ENCODE results near the gene HOXC6. TPM values are rescaled to one million over a fixed set of nuclear protein-coding genes. Genes with fewer than 3 reads are reported as not detected.

HOXC6 gene
- total and polyA plus RNA-seq, 2 of the 8 experiments (the other 6 are each of a cell fraction or from before 2014, with no cell fraction given), result not detected

GRCh38 chr12:54053003-54053750, 24.9 kb downstream of the HOXC6 start (continued):
- TF ChIP-seq EZH2 (IDR thresholded peaks at IDR 0.05; ENCODE audit: low read depth, low read length, severe bottlenecking), result peak; percentile 35
- TF ChIP-seq HDAC2 (IDR thresholded peaks at IDR 0.05; ENCODE audit: borderline replicate concordance in 1 of 2, low read depth in 2 of 2, low read length in 2 of 2), result no peak
- TF ChIP-seq CREB1 (IDR thresholded peaks at IDR 0.05), result peak; percentile 66; the same call in 1 of the 2 replicates
- TF ChIP-seq JUND (IDR thresholded peaks at IDR 0.05; ENCODE audit: low read length), result peak; percentile 49; the same call in 1 of the 2 replicates
- TF ChIP-seq ASH2L (IDR thresholded peaks at IDR 0.05; ENCODE audit: low read length), result no peak
- no peak for TF ChIP-seq SP1 (IDR thresholded peaks at IDR 0.05; ENCODE audit: low read depth, low read length)
- peak; percentile 79; the same call in 1 of the 2 replicates for TF ChIP-seq SUZ12 (IDR thresholded peaks at IDR 0.05; ENCODE audit: low read length)
- TF ChIP-seq MAFK (IDR thresholded peaks at IDR 0.05; ENCODE audit: low read depth, low read length), result no peak
- no peak for TF ChIP-seq POU5F1 (IDR thresholded peaks at IDR 0.05; ENCODE audit: low read depth, low read length)
- TF ChIP-seq RFX5 (IDR thresholded peaks at IDR 0.05; ENCODE audit: borderline replicate concordance, low read depth, low read length), result no peak
- TF ChIP-seq SAP30 (IDR thresholded peaks at IDR 0.05; ENCODE audit: insufficient read depth, insufficient replicate concordance, low read length), result no peak
- TF ChIP-seq YY1 (IDR thresholded peaks at IDR 0.05; ENCODE audit: low read depth, low read length), result no peak
- TF ChIP-seq, protein P1, sequence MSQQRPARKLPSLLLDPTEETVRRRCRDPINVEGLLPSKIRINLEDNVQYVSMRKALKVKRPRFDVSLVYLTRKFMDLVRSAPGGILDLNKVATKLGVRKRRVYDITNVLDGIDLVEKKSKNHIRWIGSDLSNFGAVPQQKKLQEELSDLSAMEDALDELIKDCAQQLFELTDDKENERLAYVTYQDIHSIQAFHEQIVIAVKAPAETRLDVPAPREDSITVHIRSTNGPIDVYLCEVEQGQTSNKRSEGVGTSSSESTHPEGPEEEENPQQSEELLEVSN (IDR thresholded peaks at IDR 0.05), result no peak
- TF ChIP-seq EP300 (IDR thresholded peaks at IDR 0.05; ENCODE audit: borderline replicate concordance in 1 of 2, low read depth in 2 of 2, low read length in 2 of 2), result no peak

Data from H1 (cell line).